Measurements from ENCODE around the gene RAB7A.

RAB7A gene

DNA sequence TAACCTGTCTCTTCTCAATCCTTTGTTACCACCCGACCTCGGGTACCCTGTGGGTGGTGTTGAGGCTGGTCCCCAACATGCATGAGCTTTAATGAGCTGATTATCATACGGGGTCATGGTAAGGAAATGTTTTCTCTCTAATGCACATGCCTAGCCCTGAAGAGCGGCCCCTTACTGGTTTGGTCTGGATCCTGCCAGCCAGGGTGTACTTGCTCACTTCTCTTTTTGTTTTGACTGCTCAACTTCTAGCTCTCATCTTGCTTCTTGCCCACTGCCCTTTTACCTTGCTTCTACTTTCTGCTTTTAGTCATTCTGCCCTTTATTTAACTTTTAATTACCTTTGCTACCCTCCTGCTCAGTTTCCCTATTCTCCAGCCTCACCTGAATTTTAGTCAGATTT is 109.1 kb downstream of the RAB7A start:
- H3K4me1 Mint-ChIP-seq = no peaks in the 10 kb centered on the region
- H3K9me3 Mint-ChIP-seq = no peaks in the 10 kb centered on the region
- H3K36me3 Mint-ChIP-seq = no peaks in the 10 kb centered on the region
- no peak overlapping the region for H3K27ac Mint-ChIP-seq
- peaks cover 4% of the 10 kb centered on the region for H3K27me3 Mint-ChIP-seq
- no peak for DNase-seq
- CTCF ChIA-PET = no interaction called here
- H3K4me3 Mint-ChIP-seq = no peak overlapping the region

DNA sequence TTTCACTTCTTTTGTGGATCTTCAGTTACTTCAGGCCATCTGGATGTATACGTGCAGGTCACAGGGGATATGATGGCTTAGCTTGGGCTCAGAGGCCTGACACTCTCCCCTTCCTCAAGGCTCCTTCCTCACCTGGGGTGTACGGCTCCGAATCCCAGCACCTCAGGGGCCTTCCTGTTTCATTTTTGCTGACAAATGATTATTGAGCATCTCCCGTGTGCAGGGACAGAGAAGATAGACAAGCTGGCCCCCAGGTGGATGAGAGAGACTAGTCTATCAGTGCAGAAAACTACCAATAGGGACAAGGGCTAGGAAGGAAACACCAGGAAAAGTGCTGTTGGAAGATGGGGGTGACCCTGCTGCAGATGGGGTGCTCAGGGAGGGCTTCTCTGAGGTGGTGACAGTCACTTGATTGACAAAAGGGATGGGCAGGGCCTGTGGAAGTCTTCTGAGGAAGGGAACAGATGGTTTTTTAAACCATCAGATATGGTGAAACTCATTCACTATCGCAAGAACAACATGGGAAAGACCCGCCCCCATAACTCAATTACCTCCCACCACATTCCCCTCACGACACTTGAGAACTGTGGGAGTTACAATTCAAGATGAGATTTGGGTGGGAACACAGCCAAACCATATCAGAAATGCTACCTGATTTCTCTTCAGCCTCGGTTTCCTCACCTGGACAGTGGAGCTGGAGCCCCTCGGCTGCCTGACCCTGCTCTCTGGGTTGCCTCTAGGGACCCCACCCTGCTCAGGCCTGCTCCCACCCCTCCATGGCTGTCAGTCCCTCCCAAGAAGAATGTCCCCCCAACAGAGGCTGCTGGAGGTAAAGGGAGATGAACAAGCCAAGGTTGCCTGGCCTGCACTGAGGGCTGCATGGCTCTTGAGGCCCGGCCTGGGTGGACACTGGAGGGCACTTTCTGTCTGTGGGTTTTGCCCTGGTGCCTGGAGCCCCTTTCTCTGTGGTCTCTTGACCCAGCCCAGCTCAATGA is 116.2 kb downstream of the RAB7A start:
- Mint-ChIP-seq H3K4me3 (no peak overlapping the region), H3K9me3 (no peaks in the 10 kb centered on the region), H3K27ac (no peak overlapping the region), H3K36me3 (no peaks in the 10 kb centered on the region), H3K4me1 (peaks cover 14% of the 10 kb centered on the region), H3K27me3 (peaks cover 14% of the 10 kb centered on the region)
- no peak for DNase-seq
- CTCF ChIA-PET = no interaction called here

DNA sequence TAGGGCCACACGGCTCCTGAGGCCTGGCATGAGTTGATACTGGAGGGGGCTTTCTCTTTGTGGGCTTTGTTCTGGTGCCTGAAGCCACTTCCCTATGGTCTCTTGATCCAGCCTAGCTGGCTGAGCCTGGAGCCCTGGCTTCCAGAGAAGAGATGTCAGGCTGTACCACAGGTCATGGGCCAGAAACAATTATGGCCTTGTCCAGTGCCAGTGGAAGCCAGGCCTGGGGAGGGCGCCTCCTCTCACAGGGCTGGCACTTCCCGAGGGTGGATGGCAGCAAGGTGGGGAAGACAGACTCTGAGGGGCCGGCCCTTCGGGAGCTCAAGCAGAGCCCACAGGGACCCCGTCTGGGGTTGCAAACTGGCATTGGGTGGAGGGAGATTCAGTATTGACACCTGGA is 118.5 kb downstream of the RAB7A start:
- no peak for DNase-seq
- peaks cover 14% of the 10 kb centered on the region for H3K27me3 Mint-ChIP-seq
- H3K4me3 Mint-ChIP-seq = no peak overlapping the region
- CTCF ChIA-PET = interaction anchor here (1.0 to 1.6 kb wide), 2 partner anchors 106 to 164 kb away, joined by 3 to 5 read pairs; no protein-coding TSS in a partner anchor
- H3K9me3 Mint-ChIP-seq = no peaks in the 10 kb centered on the region
- no peaks in the 10 kb centered on the region for H3K36me3 Mint-ChIP-seq
- peaks cover 14% of the 10 kb centered on the region for H3K4me1 Mint-ChIP-seq
- H3K27ac Mint-ChIP-seq = no peak overlapping the region

DNA sequence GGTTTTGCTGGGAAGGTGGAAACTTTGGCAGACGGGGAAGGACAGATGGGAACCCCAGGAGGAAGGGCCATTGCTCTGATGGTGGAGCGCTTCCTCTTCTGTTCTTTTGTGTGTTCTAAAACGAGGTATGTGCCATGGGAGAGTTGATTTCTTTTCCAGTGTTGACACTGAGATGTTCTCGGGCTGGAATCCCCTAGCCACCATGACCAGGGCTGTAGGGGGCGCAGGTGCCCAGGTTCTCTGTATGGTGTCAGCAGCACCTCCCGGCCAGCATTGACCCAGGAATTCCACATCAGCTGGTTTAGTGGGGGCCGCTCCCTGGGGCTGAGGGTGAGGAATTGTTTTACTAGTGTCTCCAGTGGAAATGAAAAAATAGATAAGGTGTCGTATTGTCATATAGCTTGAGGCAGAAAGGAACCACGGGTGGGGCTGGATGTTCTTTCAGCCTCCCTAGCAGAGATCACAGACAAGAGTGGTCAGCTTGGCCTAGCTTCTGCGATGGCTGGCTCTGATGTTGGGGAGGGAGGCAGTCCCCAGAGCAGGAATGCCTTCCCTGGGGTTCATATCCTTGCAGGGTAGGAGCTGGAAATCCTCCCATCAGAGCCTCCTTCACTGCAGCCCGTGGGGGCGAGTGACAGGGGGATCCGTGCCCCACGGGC is 119.3 kb downstream of the RAB7A start:
- peaks cover 14% of the 10 kb centered on the region for H3K4me1 Mint-ChIP-seq
- CTCF ChIA-PET = interaction anchor here (0.7 to 3.6 kb wide), 16 partner anchors 8 to 228 kb away, joined by 3 to 35 read pairs (median 3); partner anchors contain the start of gene ACAD9
- H3K4me3 Mint-ChIP-seq = peak overlapping the region; percentile 26

DNA sequence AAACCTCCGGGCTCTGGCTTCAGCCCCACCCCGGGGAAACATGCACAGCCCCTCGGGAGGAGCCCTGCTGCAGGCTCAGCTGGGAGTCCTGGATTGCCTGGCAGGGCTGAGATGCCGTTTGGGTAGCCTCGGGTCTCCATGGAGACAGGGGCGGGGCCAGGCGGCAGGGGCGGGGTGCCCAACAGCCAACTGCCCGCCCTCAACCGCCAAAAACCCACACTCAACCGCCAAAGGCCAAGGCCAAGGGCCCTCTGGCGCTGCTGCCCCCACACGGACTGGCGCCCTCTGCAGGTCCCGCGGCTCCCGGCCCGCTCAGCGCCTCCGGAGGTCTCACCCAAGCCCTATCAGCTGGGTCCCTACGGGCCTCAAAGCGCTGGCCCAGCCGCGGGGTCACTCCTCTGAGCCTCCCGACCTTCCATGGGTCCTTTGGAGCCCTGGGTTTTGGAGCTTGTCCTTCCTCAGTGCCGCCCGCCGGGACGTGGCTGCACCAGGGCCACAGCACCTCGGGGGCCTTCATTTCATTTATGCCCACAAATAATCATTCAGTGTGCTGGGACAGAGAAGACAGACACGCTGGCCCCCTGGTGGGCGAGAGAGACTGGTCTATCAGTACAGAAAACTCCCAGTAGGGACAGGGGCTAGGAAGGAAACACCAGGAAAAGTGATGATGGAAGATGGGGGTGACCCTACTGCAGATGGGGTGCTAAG is 119.9 kb downstream of the RAB7A start:
- Mint-ChIP-seq H3K4me1 (peaks cover 14% of the 10 kb centered on the region), H3K9me3 (no peaks in the 10 kb centered on the region), H3K36me3 (no peaks in the 10 kb centered on the region), H3K27ac (peak overlapping the region; percentile 38), H3K27me3 (peaks cover 8% of the 10 kb centered on the region), H3K4me3 (peak overlapping the region; percentile 62)
- CTCF ChIA-PET = interaction anchor here (0.7 to 3.6 kb wide), 16 partner anchors 9 to 228 kb away, joined by 3 to 35 read pairs (median 3); partner anchors contain the start of gene ACAD9
- peak; percentile 88 for DNase-seq

More for the DNA sequence above, 119.3 kb downstream of the RAB7A start:
- H3K9me3 Mint-ChIP-seq = no peaks in the 10 kb centered on the region
- H3K27ac Mint-ChIP-seq = no peak overlapping the region
- H3K36me3 Mint-ChIP-seq = no peaks in the 10 kb centered on the region
- no peak for DNase-seq
- H3K27me3 Mint-ChIP-seq = peaks cover 14% of the 10 kb centered on the region

DNA sequence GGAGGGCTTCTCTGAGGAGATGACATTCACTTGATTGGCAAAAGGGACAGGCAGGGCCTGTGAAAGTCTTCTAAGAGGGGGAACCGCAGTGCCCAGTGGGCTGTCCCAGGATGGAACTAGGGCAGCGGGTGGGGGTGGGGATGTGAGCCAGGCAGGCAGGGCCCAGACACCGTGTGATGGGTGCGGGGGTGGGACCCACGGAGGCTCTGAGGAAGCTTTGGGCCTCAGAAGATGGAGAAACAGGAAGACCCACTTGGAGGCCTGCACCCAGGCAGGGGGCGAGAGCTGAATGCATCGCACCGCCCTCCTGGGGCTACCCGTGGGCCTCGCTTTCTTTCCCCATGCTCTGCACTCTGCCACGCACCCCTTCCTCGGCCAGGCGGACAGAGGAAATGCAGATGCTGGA is 120.5 kb downstream of the RAB7A start:
- no peaks in the 10 kb centered on the region for H3K36me3 Mint-ChIP-seq
- H3K4me1 Mint-ChIP-seq = peaks cover 14% of the 10 kb centered on the region
- CTCF ChIA-PET = interaction anchor here (0.6 to 3.6 kb wide), 11 partner anchors 9 to 229 kb away, joined by 3 to 35 read pairs (median 6); no protein-coding TSS in a partner anchor
- peak overlapping the region; percentile 38 for H3K27ac Mint-ChIP-seq
- peaks cover 3% of the 10 kb centered on the region for H3K27me3 Mint-ChIP-seq
- H3K4me3 Mint-ChIP-seq = peak overlapping the region; percentile 62
- peak; percentile 31 for DNase-seq
- H3K9me3 Mint-ChIP-seq = no peaks in the 10 kb centered on the region

DNA sequence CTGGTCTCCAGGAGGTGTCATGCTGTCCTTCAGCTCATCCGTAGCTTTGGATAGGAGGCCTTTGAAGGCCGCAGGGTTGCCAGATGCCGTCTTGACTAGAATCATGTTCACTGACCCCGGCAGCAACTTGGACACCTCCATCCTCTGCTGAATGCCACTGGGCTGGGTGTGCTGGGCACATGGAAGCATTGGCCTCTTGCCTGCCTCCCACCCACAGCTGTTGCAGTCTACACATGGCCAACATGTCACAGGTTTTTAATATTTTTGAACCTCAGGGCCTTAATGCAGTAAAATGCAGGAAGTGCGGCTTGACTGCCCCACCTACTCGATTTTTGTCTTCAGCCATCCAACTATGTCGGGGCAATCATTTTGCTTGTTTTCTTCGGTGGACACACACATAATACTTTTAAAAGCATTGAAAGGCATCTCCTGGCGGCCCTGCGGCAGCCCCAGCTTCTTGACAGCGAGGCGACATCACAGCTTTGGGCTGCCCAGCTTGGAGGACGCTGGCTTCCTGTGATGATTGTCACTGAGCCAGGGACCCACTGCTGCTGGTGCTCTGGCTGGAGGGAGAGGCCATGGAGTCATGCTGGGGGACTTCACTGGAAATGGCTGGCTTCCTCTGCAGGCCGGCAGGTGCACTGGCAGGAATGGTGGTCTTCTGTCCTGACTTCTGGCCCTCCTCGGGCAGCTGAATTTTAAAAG is 121.8 kb downstream of the RAB7A start:
- CTCF ChIA-PET = interaction anchor here (1.0 to 3.6 kb wide), 7 partner anchors 29 to 230 kb away, joined by 3 to 35 read pairs (median 7); no protein-coding TSS in a partner anchor
- H3K4me3 Mint-ChIP-seq = no peak overlapping the region
- no peak for DNase-seq

DNA sequence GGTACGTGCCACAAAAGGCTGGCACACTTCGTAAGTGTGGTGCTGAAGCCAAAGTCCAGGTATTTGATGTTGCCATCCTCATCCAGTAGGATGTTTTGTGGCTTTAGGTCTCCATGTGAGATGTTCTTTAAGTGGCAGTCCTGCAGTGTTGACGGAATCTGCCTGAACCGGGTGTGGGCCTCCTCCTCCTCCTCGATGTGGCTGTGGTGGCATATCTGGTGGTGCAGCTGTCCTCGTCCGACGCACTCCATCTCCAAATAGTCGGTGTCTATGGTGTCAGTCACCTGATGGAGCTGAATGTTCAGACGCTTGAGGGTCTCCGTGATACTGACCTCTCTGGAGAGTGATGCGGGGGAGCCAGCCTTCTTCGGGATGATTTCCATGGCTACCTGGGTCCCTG is 123.0 kb downstream of the RAB7A start:
- Mint-ChIP-seq H3K36me3 (no peaks in the 10 kb centered on the region), H3K4me1 (peaks cover 14% of the 10 kb centered on the region), H3K27ac (no peak overlapping the region), H3K27me3 (no peaks in the 10 kb centered on the region), H3K4me3 (no peak overlapping the region), H3K9me3 (peaks cover 2% of the 10 kb centered on the region)
- CTCF ChIA-PET = interaction anchor here (0.6 to 2.4 kb wide), 3 partner anchors 61 to 195 kb away, joined by 3 to 7 read pairs (median 3); no protein-coding TSS in a partner anchor
- no peak for DNase-seq

More for the DNA sequence above, 121.8 kb downstream of the RAB7A start:
- Mint-ChIP-seq H3K27me3 (no peaks in the 10 kb centered on the region), H3K4me1 (peaks cover 14% of the 10 kb centered on the region), H3K9me3 (no peaks in the 10 kb centered on the region), H3K27ac (no peak overlapping the region), H3K36me3 (no peaks in the 10 kb centered on the region)

DNA sequence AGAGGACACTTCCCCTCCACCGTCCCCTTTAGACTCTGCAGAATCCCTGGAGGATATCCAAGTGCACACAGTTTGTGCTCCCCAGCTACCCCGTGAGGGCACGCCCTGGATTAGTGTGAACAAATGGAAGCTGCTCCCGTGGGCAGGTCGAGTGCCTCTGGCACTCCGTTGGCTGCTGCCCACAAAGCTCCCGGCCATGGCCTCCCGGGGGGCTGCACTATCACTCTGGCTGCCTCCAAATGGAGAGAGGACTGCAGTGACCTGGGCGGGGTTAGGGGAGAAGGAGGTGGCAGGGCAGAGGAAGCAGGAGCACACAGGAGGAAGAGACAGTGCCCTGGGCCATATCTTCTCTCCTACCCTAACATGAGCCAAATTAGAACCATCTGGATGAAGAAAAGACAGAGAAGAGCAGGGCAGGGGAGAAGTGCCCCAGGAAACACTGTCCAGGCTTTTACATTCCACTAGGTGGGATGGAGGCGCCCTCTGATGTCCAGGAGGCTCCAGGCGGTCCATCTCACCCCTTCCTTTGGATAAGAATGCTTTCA is 124.0 kb downstream of the RAB7A start:
- no peaks in the 10 kb centered on the region for H3K27me3 Mint-ChIP-seq
- DNase-seq = no peak
- H3K36me3 Mint-ChIP-seq = peaks cover 1% of the 10 kb centered on the region
- no peak overlapping the region for H3K4me3 Mint-ChIP-seq
- peaks cover 11% of the 10 kb centered on the region for H3K9me3 Mint-ChIP-seq
- CTCF ChIA-PET = no interaction called here
- peaks cover 12% of the 10 kb centered on the region for H3K4me1 Mint-ChIP-seq
- H3K27ac Mint-ChIP-seq = peak overlapping the region; percentile 70

DNA sequence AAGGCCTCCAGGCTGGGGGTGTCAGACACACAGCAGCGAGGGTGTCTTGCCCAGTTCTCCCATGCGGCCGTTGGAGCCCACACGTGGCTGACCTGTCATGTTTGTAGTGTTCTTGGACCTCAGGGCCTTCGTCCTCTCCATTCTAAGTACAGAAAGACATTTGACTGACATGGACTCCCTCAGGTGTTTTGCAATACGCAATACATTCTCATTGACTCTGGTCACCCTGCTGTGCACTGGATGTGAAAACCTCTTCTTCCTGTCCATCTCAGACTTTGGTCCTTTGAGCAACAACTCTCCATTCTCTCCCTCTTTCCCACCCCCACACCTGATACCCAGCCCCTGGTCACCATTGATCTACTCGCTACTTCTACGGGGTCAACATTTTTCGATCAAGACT is 124.6 kb downstream of the RAB7A start:
- H3K4me1 Mint-ChIP-seq = peaks cover 6% of the 10 kb centered on the region
- DNase-seq = no peak
- H3K27ac Mint-ChIP-seq = no peak overlapping the region
- peaks cover 1% of the 10 kb centered on the region for H3K36me3 Mint-ChIP-seq
- CTCF ChIA-PET = no interaction called here
- H3K4me3 Mint-ChIP-seq = no peak overlapping the region
- H3K27me3 Mint-ChIP-seq = no peaks in the 10 kb centered on the region
- peaks cover 17% of the 10 kb centered on the region for H3K9me3 Mint-ChIP-seq

DNA sequence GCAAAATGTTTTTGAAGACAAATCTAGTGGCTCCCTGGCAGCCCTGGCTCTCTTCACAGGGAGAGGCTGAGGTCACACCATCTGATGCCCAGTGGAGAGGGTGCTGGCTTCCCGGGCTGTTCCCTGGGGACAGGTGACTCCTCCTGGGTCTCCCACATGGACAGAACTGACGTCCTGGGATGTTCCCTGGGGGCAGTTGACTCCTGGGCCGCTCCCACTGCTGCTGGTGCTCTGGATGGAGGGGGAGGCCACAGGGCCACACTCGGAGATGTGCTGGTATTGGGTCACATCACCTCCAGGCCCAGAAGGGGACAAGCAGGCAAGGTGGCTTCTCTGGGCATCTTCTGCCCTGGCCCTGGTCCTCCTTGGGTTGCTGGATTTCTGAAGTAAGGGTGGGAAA is 125.6 kb downstream of the RAB7A start:
- CTCF ChIA-PET = interaction anchor here (1.5 kb wide), 1 partner anchor 24 kb away, joined by 4 read pairs; no protein-coding TSS in a partner anchor
- H3K4me3 Mint-ChIP-seq = no peak overlapping the region
- no peak overlapping the region for H3K27ac Mint-ChIP-seq

DNA sequence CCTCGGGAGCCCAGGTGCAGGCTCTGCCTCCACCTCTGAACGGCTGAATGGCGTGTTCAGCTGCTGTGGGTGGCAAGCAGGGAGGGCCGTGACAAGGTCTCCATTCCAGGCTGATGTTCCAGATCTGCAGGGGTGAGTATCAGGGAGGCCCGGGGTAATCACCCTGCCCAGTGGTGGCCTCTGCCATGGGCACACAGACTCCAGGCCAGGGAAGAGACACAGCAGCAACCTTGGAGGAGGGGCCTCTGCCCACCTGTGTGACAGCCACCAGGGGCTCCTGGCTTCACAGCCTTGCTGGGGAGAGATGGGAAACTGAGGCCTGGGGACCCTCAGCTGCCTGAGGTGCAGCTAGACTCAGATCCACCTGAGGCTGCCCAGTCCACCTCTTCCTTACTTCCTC is 127.8 kb downstream of the RAB7A start:
- DNase-seq = no peak
- H3K27ac Mint-ChIP-seq = no peak overlapping the region
- H3K36me3 Mint-ChIP-seq = peaks cover 10% of the 10 kb centered on the region
- CTCF ChIA-PET = interaction anchor here (0.8 kb wide), 1 partner anchor 10 kb away, joined by 3 read pairs; no protein-coding TSS in a partner anchor
- H3K9me3 Mint-ChIP-seq = peaks cover 40% of the 10 kb centered on the region
- H3K4me3 Mint-ChIP-seq = no peak overlapping the region
- no peaks in the 10 kb centered on the region for H3K4me1 Mint-ChIP-seq
- no peaks in the 10 kb centered on the region for H3K27me3 Mint-ChIP-seq

More for the DNA sequence above, 125.6 kb downstream of the RAB7A start:
- Mint-ChIP-seq H3K27me3 (no peaks in the 10 kb centered on the region), H3K36me3 (peaks cover 1% of the 10 kb centered on the region), H3K9me3 (peaks cover 24% of the 10 kb centered on the region), H3K4me1 (no peaks in the 10 kb centered on the region)
- no peak for DNase-seq

DNA sequence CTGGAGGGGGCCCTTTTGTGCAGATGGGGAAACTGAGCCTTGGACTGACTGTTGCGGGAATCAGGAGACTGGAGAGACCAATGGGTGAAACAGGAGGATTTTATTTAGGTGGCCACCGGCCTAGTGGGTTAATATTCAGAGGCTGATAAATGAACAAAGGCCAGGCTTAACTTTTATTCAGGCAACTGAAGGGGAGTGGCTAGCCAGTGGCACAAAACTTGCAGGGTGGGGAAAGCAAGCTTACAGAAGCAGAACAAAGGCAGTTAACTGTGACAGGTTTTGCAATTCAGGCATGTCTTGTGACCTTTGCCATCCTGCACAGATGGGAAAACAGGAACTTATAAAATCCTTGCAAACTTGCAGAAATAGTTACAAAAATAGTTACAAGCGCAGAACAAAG is 128.5 kb downstream of the RAB7A start:
- CTCF ChIA-PET = interaction anchor here (0.8 kb wide), 1 partner anchor 9 kb away, joined by 3 read pairs; no protein-coding TSS in a partner anchor
- H3K4me3 Mint-ChIP-seq = no peak overlapping the region
- no peaks in the 10 kb centered on the region for H3K4me1 Mint-ChIP-seq
- peaks cover 47% of the 10 kb centered on the region for H3K9me3 Mint-ChIP-seq
- no peaks in the 10 kb centered on the region for H3K27me3 Mint-ChIP-seq
- H3K27ac Mint-ChIP-seq = no peak overlapping the region
- no peak for DNase-seq
- H3K36me3 Mint-ChIP-seq = peaks cover 15% of the 10 kb centered on the region
